ENCODE results near the gene GLIS1.

The GLIS1 gene

DNA sequence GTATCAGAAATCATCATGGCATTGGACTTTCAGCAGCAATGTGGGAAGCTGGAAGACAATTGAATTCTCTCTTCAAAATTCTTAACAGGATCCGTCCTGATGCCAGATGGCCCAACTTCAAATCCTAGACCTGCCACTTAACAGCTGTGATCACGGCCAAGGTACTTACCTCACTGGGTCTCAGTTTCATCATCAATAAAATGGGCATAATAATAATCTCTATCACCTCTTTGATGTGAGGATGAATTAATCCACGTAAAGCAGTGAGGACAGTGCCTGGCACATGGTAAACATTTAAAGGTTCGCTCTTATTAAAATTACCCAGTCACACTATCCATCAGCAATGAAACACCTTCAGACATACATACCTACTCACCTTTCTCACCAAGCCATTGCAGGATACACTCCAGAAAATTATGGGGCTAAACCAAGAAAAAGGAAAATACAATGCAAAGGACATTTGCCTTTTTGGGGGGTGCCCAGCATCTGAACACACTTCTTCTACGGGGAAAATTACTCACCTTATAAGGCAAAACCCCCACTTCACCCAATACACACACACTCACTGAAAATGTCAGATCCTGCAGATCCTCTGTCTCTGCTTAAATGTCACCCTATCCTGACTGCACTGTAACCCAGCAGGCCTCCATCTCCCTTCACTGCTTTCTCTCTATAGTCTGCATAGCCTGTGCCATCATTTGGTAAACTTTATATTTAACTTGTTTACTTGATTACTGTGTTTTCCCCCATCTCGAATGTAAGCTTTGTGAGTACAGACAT lies 21.7 kb downstream of the GLIS1 start:
- no peak for DNase-seq

DNA sequence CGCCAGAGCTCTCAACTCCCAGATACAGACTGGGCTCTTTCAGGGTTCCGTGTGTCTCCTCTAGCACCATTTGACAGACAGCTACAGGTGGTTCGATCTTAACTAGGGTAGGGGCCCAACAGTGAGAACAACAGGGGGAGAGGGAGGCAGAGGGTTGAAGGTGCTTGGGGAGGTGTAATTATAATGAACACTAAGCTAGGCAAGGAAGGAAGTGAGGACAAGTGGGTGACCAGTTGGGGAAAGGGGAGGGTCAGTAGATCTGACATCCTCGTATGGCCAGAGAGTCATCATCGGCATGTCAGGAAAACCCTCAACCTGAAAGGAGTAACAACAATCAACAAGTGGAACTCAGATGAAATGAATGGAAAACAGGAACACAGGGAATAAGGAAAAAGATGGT lies 22.8 kb downstream of the GLIS1 start:
- no peak for DNase-seq

DNA sequence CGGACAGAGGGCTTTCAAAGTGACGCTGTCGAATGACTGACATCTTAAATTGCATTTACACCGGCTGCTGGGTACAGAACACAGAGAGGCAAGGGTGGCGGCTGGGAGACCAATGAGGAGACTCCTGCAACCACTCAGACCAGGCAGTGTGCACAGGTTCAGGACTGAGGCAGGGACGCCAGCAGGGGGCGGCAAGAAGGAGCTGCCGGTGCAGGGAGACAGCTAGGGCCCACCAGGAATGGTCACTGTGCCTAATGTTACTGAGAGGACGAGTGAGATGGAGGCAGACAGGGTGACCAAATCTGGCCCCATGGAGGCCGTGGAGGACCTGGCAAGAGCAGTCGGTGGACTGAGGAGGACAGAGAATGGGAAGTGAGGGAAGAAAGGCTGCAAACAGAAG lies 23.5 kb downstream of the GLIS1 start:
- DNase-seq = no peak

DNA sequence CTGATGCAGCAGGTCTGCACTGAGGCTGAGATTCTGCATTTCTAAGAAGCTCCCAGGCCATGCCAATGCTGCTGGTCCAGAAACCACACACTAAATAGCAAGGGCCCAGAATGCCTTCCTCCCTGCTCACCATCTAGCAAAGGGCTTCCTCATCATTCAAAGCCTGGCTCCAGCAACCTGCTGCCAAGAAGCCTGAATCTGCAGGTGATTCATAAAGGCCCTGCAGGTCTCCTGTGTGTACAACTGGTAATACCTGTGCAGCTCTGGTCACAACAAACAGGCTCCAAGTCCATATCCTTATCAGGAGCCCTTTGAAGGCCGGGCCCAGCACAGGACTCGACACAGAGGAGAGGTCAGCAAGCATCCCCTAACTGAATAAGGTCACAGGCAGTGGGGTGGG lies 26.7 kb downstream of the GLIS1 start:
- DNase-seq = no peak

DNA sequence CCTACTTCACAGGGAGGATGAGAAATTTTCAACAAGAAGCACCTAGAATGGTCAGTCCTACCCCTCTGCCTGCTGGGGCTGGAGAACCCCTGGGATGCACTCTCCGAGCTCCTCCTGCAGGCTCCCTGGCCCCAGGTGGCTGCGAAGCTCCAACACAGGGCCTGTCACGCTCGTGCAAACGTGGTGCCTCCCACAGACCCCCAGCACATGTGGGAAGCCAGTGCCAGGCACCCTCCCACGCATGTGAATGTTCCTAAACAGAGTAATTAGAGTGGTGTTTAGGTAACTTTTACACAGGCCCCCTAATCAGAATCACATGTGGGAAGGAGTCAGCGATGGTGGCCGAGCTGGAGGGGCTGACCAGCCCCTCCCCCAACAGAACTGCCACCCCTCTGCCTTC lies 28.4 kb downstream of the GLIS1 start:
- DNase-seq = no peak

DNA sequence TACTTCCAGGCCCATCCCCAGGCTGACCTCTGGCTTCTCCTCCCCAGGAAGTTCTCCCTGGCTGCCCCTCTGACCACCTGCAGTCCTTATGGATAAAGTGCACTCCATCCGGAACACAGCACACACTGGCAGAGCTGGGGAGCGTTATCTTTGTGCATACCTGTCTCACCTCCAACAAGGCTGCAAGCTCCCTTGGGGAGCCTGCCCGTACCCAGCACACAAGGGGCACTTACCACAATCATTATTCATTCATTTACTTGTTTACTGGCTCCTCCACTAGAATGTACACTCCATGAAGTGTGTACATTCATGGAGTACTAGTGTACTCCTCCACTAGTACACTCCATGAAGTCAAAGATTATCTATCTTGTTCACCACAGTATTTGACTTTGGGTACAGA lies 30.3 kb downstream of the GLIS1 start:
- no peak for DNase-seq

DNA sequence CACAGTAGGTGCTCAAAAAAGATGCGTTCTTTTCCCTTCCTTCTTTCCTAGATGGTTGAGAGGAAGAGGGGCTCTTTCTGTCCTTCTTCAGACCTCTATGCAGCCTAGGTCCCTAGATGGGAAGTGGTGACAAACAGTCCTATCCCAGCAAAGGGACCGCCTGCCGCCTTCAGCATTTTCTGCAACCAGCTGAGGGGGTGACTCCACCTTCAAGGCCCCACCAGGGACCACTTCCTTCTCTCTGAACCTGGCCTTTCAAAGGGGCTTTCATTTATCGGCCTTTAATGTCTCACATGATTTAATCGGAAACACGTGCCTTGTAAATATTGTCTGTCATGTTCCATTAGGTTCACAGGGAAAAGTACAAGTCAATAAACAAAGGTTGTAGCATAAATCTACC lies 32.6 kb downstream of the GLIS1 start:
- DNase-seq = peak; percentile 31

DNA sequence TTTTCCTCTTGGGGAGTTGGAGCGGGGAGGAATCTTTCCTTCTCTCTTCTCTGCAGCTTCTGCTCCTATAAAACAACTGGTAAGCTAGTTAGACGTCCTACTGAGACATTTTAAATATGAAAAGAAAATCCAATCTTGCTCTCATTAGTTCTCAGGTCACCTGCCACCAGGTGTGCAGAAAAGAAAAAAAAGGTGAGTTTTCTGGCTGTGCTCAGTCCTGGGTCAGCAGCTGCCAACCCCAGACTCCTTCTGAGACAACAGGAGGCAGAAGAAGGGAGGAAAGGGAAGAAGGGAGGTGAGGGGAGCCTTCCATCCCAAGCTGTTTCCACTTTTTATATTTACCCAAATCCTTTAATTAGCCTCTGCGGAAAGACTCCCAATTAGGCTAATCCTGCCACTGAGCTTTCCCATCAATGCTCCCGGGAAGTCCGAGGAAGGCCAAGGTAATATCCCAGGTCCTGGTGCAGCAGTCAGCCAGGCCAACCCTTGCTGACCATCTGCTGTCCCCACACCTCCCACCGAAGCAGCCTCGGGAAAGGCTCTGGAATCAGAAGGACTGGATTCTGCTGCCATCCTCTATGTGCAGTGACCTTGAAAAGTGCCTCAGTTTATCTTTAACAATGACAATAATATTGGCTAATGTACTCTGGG lies 33.4 kb downstream of the GLIS1 start:
- DNase-seq = no peak

DNA sequence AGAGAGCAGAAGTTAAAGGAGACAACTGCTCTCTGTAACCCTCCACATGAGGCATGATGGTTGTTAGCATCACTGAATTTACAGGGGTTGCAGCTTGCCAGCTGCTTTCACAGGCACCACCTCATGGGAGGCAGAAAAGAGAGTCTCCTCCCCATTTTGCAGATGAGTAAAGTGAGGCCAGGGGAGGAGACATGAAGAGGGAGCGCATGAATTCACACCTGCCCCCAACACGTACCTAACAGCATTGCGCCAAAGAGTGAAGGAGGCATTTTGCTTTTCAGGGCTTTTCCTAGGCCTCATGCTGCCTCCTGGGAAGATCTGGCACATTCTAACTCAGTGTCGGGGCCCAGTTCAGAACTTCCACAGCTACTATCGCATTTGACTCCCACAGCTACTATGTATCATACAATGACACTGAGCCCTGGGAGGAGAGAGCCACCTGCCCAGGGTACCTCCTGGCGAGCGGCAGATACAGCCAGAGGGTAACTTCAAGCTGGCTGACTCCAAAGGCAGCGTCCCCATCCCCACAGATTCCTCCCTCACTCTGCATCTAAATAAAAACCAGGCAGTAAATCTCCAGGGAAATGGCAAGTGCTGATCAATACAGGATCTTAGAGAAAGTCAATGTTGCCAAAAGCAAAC lies 34.0 kb downstream of the GLIS1 start:
- no peak for DNase-seq

DNA sequence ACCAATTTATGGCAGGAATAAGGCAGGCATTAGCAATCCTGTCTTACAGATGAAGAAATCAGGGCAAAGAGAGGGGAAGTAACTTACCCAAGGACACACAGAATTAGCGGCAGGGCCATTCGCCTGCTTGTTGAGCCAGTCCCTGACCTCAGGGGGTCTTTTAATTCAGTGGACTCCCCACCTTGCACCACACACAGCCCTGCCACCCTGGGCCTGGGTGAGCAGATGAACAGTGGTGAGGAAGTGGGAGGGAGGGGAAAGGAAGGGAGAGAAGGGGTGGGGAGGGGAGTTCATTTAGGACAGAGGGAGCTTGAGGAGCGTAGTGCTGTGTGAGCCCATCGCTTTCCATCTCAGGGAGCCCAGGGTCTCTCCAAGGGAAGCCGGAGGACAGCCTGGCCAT lies 34.7 kb downstream of the GLIS1 start:
- no peak for DNase-seq

DNA sequence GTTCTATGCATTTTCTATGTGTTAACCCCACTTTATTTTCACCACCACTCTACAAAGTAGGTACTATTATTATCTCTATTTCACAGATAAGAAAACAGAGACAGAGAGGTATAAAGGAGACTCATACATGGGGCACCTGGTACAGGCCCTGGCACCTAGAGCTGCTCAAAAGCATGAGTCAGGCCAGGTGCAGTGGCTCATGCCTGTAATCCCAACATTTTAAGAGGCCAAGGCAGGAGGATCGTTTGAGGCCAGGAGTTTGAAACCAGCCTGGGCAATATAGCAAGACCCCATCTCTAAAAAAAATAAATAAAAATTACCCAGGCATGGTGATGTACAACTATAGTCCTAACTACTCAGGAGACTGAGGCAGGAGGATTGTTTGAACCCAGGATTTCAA lies 35.8 kb downstream of the GLIS1 start:
- no peak for DNase-seq

DNA sequence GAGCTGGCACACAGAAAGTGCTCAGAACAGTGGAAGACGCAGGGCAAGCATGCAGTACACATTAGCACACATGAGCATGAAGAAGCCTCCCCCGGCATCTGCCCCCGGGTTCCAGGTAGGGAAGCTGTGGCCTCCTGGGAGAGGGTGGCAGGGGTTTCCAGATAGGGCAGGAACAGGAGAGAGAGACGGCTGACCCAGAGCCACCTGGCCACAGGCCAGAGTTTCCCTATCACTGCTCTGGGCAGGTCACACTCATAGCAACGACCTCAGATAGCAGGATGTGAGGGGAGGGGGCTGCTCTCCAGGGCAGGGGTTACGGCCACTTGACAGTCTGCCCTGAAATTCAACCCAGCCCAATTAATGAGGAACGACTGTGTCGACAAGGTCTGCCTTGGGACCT lies 36.6 kb downstream of the GLIS1 start:
- no peak for DNase-seq

DNA sequence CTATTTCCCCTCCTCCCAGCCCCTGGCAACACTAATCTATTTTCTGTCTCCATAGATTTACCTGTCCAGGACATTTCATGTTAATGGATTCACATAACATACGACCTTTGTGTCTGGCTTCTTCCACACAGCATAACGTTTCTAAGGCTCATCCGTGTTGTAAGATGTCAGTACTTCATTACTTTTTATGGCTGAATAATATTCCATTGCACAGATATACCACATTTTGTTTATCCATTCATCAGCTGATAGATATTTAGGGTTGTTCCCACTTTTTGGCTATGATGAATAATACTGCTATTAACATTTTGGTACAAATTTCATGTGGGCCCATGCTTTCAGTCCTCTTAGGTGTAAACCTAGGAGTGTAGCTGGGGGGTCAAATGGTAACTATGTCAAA lies 38.2 kb downstream of the GLIS1 start:
- no peak for DNase-seq

DNA sequence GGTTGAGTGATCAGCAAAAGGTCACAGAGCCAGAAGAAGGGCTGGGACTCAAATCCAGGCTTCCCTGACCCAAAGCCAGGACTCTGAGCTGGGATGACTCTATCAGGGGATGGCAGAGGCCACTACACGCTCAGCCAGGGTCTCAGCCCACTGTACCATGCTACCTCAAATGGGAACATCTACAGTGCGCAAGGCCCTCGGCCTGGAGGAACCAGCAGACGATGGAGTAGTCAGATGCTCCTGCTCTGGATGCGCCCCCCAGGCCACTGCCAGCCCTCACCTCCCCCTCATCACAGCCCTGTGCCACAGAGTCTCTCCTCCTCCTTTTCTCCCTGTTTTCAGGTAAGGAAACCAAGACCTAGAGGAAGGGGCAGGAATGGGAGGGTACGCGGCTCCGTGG lies 39.0 kb downstream of the GLIS1 start:
- no peak for DNase-seq

DNA sequence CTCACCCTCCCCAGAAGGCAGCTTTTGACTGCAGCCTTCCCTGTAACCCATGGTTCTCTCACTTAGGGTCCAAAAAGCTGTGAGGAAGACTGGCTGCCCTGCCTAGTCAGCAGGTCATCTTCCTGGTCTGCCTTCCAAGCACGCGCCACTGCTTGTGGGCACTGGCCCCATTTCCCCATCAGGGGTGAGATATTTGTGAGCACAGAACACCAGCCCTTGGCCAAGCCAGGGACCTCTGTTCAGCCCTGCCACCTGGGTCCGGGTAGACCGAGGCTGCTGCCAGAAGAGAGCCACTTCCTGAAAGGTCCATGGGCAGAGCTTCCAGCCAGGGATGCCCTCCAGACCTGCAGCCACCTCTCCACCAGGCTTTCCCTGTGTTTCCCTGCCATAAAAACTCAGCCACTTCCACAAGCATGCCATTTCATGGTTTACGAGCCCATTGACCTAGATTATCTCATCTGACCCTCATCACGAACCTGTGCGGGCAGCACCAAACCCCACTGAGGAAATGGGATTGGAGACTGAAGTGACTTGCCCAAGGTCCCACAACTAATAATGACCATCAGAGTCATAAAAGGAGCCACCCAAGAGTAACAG lies 40.5 kb downstream of the GLIS1 start:
- DNase-seq = no peak

DNA sequence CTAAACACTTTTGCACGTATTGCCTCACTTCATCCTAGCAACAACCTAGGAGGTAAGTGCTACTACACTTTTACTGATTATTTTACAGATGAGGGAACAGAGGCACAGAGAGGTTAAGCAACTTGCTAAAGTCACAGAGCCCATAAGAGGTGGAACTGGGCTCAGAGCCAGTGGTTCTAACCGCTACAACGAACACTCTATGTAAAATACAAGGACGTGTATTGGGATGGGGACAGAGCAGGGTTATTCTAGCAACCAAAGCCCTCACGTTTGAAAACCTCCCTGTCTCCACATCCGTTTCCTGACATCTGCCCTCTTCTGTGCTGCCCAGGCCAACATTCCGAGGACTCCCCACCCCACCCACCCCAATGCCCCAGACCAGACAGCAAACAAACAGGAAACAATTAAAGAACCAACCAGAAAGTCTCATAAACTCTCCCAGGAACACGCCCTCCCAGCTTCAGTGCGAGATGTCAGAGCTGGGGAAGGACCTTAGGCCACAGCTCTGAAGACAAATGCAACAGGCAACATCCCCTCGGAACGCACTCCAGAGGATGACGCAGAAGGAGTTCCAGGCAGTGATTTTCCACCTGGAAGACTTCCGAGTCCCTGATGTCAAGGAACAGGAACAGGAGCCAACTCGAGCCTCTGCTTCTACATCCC lies 41.1 kb downstream of the GLIS1 start:
- DNase-seq = no peak

DNA sequence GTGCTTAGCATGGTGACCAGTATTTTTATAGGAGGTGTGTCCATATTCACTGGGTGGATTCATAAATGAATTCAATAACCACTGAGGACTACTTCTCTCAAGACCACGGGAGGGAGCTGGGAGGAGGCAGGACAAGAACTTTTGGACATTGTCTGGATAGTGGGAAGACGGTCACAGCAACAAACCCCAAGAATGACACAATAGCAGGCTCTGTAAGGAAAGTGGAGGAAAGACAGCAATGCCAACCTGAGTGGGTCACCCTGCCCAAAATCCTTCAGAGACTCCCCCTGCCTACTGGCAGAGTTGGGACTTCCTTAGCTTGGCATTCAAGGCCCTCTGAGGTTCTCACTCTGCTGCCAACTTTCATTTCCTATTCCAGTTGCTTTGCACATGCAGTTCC lies 42.0 kb downstream of the GLIS1 start:
- DNase-seq = no peak

DNA sequence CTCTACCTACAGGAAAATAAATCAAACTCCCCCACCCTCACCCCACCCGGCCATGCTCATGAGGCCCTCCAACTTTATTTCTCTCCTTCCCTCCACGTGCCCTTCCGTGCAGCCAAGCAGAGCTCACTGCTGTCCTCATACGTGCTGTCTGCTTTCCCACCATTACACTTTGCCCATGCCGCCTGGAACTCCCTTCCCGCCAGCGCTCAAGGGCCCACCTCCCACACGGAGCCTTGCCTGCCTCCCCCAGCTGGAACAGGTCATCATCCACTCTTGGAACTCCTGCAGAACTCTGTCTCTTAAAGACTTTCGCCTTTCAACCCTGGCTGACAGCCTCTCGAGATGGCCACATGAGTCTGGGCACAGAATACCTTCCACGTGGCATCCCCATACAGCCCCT lies 42.4 kb downstream of the GLIS1 start:
- no peak for DNase-seq

DNA sequence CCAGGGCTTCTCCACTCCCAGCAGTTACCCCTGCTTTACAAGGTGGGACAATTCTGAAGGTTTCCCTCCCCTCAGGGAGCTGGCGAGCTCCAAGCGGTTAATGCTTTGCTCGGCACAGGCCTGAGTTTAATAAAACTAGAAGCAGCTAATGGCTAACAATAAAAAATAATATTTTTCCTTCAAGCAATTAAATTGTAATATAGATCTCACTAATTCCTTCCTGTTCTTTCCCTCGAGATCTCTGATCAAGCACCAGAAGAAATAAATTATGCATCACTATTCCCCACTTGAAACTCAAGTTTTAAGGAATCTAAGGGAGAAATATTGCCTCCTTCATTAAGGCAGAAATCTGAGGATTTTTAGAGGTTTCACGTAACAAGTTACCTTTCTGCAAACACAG lies 42.9 kb downstream of the GLIS1 start:
- DNase-seq = no peak

DNA sequence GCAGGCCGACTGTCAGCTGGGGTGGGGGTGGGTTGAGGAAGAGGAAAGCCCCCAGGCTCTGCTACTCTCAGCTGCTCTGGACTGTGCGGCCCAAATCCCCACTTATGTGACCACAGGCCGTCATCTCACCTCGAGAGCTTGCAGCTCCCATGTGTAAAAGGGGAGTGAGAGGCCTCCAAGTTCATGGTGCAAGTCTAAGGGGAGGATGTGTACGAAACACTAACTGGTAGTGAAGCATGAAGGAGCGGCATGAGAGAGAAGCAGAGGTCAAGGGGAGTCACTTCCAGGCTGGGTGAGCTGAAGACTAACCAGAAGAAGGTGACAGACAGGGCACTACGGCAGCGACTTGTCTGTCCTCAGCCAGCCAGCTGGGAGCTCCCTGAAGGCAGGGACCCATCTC lies 43.8 kb downstream of the GLIS1 start:
- DNase-seq = no peak

DNA sequence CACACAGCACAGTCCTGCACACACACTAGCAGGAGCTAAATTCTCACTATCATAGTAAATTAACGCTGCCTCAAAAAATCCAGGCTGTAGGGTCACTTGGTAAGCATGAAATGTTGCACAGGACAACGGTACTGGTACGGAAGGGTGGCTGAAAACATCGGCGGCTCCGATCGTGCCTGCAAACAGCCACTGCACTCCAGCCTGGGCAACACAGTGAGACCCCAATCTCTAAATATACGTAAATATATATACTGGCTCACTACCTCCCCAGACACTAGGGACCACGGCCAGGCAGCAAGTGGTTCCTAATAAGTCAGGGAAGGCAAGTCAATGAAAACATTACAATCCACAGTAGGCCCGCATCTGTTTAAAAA lies 44.3 kb downstream of the GLIS1 start:
- no peak for DNase-seq

DNA sequence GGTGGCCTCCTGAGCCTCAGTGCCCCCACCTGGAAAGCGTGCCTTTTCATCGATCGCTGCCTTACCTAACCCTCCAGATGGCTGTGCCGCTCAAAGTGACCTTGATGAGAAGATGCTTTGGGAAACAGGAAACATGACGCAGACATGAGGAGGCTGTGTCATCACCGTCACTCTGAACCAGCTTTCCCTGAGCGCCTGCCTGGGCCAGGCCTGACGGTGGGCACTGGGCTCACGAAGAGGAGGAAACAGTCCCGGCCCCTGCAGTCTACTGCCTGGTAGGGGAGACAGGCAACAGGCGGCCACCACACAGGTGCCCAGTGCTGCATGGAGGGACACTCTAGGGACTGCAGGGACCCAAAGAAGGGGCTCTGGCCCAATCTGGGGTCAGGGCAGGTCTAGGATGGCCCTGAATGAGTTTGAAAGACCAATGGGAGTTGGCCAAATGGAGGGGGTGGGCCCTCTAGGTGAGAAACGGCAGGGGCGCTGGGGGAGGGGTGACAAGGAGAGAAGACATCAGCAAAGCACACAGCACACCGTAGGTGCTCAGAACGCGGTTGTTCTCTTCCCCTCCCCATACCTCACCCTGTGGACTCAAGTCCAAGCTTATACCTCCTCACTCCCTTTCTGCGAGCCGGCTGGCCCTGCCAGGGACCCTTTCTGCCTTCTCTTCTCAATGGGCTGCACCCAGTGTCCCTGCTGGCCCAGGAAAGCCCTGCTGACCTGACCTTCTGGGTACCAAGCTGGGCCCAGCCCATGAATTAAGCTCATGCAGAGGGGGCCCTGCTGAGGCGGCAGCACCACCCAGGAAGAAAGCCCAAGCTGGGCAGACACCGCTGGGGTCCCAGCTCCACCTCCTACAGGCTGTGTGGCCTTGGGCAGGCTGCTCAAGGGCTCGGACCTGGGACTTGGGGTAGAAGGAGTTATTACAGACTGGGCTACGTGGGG lies 44.9 kb downstream of the GLIS1 start:
- DNase-seq = no peak
